ENCODE data around the gene MAL. TPM values are rescaled to one million over a fixed set of nuclear protein-coding genes. Genes with fewer than 3 reads are reported as not detected.
A peak's percentile ranks its signal among the peaks of the same experiment; 100 is the strongest.

Gene MAL
- total and polyA plus RNA-seq, 2 of the 4 experiments (the other 2 are of a cell fraction): not detected

GRCh38 chr2:95026471-95027368 lies 1.2 kb downstream of the MAL start:
- H3K79me1 ChIP-seq (ENCODE audit: low read depth in 1 of 2, low read length in 2 of 2): no peaks in the 10 kb centered on the region
- no peak for TF ChIP-seq CTCF (conservative IDR thresholded peaks at IDR 0.05; ENCODE audit: low read depth, low read length)
- no peak for TF ChIP-seq SMC3 (IDR thresholded peaks at IDR 0.05; ENCODE audit: low read depth, low read length)
- no peak for TF ChIP-seq ELK1 (IDR thresholded peaks at IDR 0.05; ENCODE audit: borderline replicate concordance, low read depth, low read length)
- no peak for TF ChIP-seq RAD21 (IDR thresholded peaks at IDR 0.05; ENCODE audit: low read length)
- TF ChIP-seq RFX5 (IDR thresholded peaks at IDR 0.05; ENCODE audit: low read depth, low read length): no peak
- TF ChIP-seq RCOR1 (IDR thresholded peaks at IDR 0.05; ENCODE audit: insufficient replicate concordance, low read length): no peak
- no peak for TF ChIP-seq POLR2A (IDR thresholded peaks at IDR 0.05; ENCODE audit: low read depth, low read length)
- no peak for TF ChIP-seq CHD1 (IDR thresholded peaks at IDR 0.05; ENCODE audit: low read depth, low read length)
- TF ChIP-seq, protein P1, sequence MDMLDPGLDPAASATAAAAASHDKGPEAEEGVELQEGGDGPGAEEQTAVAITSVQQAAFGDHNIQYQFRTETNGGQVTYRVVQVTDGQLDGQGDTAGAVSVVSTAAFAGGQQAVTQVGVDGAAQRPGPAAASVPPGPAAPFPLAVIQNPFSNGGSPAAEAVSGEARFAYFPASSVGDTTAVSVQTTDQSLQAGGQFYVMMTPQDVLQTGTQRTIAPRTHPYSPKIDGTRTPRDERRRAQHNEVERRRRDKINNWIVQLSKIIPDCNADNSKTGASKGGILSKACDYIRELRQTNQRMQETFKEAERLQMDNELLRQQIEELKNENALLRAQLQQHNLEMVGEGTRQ (IDR thresholded peaks at IDR 0.05; ENCODE audit: low read depth, low read length): no peak
- TF ChIP-seq BHLHE40 (IDR thresholded peaks at IDR 0.05; ENCODE audit: low read depth, low read length): no peak
- no peak for TF ChIP-seq NFE2L2 (IDR thresholded peaks at IDR 0.05; ENCODE audit: low read depth, low read length)
- no peak for TF ChIP-seq FOS (IDR thresholded peaks at IDR 0.05; ENCODE audit: low read depth, low read length)
- TF ChIP-seq CEBPB (IDR thresholded peaks at IDR 0.05; ENCODE audit: low read depth, low read length): no peak
- no peak for TF ChIP-seq MAZ (IDR thresholded peaks at IDR 0.05; ENCODE audit: borderline replicate concordance, low read depth, low read length)
- TF ChIP-seq MXI1 (IDR thresholded peaks at IDR 0.05; ENCODE audit: borderline replicate concordance, low read depth, low read length): no peak

More at GRCh38 chr2:95026471-95027368, 1.2 kb downstream of the MAL start:
- H3K9me3 ChIP-seq (ENCODE audit: control insufficient read depth, insufficient read depth, low read length): no peaks in the 10 kb centered on the region
- peak overlapping the region; percentile 28 for H2AFZ ChIP-seq (replicated peaks; ENCODE audit: low read length, poor library complexity)
- POLR2A ChIA-PET (ENCODE audit: unreplicated experiment): no interaction called here
- H3K27ac ChIP-seq (ENCODE audit: insufficient read depth, low read length): no peak overlapping the region
- no peak overlapping the region for H2AK9ac ChIP-seq (replicated peaks; ENCODE audit: low read depth, low read length, poor library complexity)
- no peaks in the 10 kb centered on the region for H3K36me3 ChIP-seq (ENCODE audit: control insufficient read depth, insufficient read depth, low read length)
- WGBS, 2 experiments (ENCODE audit: extremely low coverage in 2 of 2, insufficient read length in 1 of 2): 20% methylated on average over 3 of the region's 47 CpGs; no CpG with 5 or more reads in 1 of the 2 experiments
- no peak overlapping the region for H3K4me3 ChIP-seq (ENCODE audit: insufficient read depth, low read depth, low read length)
- no peak overlapping the region for H2BK5ac ChIP-seq (ENCODE audit: low read depth, low read length, poor library complexity, severe bottlenecking)
- no peak overlapping the region for H3K18ac ChIP-seq (ENCODE audit: low read depth, low read length)
- no peak for DNase-seq
- H3K4me1 ChIP-seq (ENCODE audit: control insufficient read depth, insufficient read depth, low read length): peaks cover 4% of the 10 kb centered on the region; the same call in 1 of the 2 replicates
- H2BK20ac ChIP-seq (ENCODE audit: low read depth, low read length): no peak overlapping the region
- intact Hi-C loops (cut with micrococcal nuclease) (no loop called here), dilution Hi-C loops (cut with HindIII; ENCODE audit: low sequenced_read_pairs, unreplicated experiment) (no loop called here), in situ Hi-C loops (cut with MboI; ENCODE audit: low sequenced_read_pairs) (no loop called here)
- no peak for ATAC-seq (ENCODE audit: low read depth)
- no peak overlapping the region for H3K4me2 ChIP-seq (ENCODE audit: low read depth, low read length)
- H3K27me3 ChIP-seq (ENCODE audit: control insufficient read depth, insufficient read depth, low read length): peaks cover 77% of the 10 kb centered on the region
- no peak overlapping the region for H4K5ac ChIP-seq (ENCODE audit: low read depth, low read length)
- H4K20me1 ChIP-seq (ENCODE audit: insufficient read depth, low read length): no peaks in the 10 kb centered on the region
- CTCF ChIA-PET: interaction anchor here (1.0 kb wide), 1 partner anchor 53 kb away, joined by 3 read pairs; no protein-coding TSS in a partner anchor
- no peak overlapping the region for H3K9ac ChIP-seq (ENCODE audit: low read depth, low read length)
- H3K14ac ChIP-seq (replicated peaks; ENCODE audit: low read depth, low read length): no peak overlapping the region
- H3K56ac ChIP-seq (ENCODE audit: extremely low read depth, insufficient read depth, low read length): no peak overlapping the region
- H2BK120ac ChIP-seq (ENCODE audit: low read depth, low read length): no peak overlapping the region
- H3K9me1 ChIP-seq (ENCODE audit: insufficient read depth, low read length): no peaks in the 10 kb centered on the region
- no peak overlapping the region for H4K8ac ChIP-seq (ENCODE audit: low read depth in 2 of 2, low read length in 2 of 2)
- no peak overlapping the region for H2AK5ac ChIP-seq (ENCODE audit: low read depth, low read length)
- no peak overlapping the region for H4K91ac ChIP-seq (ENCODE audit: insufficient read depth, low read depth, low read length)
- H2BK15ac ChIP-seq (ENCODE audit: low read depth, low read length): no peak overlapping the region
- no peak overlapping the region for H3K23ac ChIP-seq (ENCODE audit: low read depth, low read length)
- BruUV-seq (replicated peaks): no TSS peak
- H3K4ac ChIP-seq (ENCODE audit: low read depth, low read length): no peak overlapping the region

Data from IMR-90 (cell line).